Measurements from ENCODE around the gene RIOK3.
"Not testable (repeated sequence)": the region's sequence is repeated elsewhere in the genome, so short reads cannot be mapped to it uniquely, and the experiment has no call there.

The RIOK3 gene

DNA sequence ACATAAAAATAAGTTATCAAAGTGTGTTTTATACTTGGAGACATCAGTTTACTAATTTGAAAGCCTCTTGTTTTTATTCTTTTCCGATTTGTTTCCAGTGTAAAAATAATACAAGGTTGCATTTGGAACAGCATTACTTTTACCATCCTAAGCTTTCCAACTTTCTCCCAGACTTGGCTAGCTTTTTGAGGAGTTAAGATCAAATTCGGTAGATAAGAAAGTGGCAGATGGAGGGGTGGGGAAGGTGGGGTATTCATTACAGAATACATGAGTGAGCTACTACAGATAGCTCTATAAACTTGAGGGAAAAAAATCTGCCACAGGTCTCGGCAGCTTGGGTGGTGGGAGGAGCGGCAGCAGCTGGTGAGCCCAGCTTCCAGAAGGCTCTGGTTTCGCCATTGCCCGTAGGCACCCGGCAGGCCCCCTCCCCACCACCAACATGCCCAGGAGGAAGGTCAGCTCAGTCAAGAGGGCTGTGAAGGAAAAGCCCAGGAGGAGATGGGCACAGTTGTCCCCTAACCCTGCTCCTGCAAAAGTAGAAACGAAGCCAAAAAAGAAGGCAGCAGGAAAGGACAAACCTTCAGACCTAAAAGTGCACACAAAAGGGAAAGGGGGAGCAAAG is 31.6 kb downstream of the RIOK3 start:
- no peak for FAIRE-seq
- DNase-seq (ENCODE audit: insufficient read length, low spot score), result no peak
- TF ChIP-seq, protein P1, sequence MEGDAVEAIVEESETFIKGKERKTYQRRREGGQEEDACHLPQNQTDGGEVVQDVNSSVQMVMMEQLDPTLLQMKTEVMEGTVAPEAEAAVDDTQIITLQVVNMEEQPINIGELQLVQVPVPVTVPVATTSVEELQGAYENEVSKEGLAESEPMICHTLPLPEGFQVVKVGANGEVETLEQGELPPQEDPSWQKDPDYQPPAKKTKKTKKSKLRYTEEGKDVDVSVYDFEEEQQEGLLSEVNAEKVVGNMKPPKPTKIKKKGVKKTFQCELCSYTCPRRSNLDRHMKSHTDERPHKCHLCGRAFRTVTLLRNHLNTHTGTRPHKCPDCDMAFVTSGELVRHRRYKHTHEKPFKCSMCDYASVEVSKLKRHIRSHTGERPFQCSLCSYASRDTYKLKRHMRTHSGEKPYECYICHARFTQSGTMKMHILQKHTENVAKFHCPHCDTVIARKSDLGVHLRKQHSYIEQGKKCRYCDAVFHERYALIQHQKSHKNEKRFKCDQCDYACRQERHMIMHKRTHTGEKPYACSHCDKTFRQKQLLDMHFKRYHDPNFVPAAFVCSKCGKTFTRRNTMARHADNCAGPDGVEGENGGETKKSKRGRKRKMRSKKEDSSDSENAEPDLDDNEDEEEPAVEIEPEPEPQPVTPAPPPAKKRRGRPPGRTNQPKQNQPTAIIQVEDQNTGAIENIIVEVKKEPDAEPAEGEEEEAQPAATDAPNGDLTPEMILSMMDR (IDR thresholded peaks at IDR 0.05; ENCODE audit: insufficient read depth, missing control alignments), result no peak

DNA sequence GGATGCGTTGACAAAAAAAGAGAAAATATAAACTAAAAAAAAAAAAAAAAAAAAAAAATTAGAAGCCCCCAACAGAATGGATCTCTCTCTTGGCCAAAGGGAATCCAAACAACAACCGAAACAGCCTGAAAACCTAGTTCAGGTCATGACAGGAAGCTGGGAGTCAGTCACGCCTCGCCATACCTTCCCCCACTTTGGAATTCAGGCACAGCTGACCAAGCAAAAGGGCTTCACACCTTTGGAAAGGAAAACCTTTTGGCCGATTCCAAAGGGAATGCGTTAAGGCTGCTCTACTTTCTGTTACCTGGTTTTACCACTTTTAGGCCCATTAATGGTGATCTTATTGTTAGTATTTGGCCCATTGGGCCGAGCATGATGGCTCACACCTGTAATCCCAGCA is 32.3 kb downstream of the RIOK3 start:
- TF ChIP-seq, protein P1 (IDR thresholded peaks at IDR 0.05; ENCODE audit: insufficient read depth, missing control alignments), result no peak
- FAIRE-seq, result no peak
- no peak for DNase-seq (ENCODE audit: insufficient read length, low spot score)

DNA sequence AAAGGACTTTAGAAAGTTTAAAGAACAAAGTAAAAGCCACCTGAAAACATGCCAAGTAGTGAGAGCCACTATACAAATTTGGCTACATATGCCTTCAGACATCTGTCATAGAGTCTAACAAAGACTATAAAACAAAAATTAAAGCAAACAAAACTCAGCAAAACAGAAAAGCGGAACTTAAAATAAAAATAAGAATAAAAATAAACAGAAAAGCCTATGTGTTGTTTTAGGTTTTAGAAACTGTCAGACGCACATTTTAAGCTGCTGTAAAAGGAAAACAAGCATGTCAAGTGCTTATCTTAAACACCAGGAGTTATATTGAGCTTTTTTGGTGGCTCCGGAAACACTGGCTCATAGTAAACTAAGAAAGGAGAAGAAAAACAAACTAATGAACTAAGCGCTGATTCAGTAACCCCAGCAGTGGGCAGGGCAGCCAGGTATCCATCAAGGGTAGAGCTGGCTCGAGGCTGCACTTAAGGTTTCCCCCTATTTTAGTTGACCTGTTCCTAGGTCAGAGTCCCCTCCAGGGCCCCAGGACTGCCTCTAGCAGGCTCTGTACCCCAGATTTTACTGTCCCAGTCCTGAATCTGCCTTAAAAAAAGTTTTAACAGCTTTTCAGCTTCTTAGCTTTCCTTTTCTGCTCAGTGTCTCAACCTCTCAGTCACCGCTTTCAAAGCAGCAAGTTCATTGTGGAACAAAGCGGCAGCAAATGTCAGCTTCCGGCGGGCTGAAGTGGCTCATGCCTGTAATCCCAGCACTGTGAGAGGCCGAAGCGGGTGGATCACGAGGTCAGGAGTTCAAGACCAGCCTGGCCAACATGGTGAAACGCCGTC is 34.9 kb downstream of the RIOK3 start:
- DNase-seq (ENCODE audit: insufficient read length, low spot score) (no peak), FAIRE-seq (no peak)
- TF ChIP-seq, protein P1 (IDR thresholded peaks at IDR 0.05; ENCODE audit: insufficient read depth, missing control alignments), result no peak

DNA sequence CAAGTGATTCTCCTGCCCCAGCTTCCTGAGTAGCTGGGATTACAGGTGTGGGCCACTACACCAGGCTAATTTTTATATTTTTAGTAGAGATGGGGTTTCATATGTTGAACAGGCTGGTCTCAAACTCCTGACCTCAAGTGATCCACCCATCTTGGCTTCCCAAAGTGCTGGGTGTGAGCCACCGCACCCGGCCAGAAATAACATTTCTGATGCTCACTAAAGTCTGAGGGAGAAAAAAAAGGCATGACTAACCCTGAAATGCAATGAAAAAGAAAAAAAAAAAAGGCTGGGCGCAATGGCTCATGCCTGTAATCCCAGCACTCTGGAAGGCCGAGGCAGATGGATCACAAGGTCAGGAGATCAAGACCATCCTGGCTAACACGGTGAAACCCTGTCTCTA is 36.5 kb downstream of the RIOK3 start:
- not testable (repeated sequence) for FAIRE-seq

DNA sequence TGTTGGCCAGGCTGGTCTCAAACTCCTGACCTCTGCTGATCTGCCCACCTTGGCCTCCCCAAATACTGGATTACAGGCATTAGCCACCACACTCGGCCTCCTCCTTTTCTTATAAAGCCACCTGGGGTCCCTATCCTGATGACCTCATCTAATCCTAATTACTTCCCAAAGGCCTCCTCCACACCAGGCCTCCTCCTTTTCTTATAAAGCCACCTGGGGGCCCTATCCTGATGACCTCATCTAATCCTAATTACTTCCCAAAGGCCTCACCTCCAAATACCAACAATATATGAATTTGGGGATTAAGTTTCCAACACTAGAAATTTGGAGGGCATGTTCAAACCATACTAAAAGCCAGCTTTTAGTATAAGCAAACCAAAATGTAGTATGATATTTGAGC is 40.6 kb downstream of the RIOK3 start:
- peak; percentile 6 for FAIRE-seq
- TF ChIP-seq, protein P1 (IDR thresholded peaks at IDR 0.05; ENCODE audit: insufficient read depth, missing control alignments), result no peak

More for the DNA sequence above, 36.5 kb downstream of the RIOK3 start:
- not testable (repeated sequence) for DNase-seq (ENCODE audit: insufficient read length, low spot score)

DNA sequence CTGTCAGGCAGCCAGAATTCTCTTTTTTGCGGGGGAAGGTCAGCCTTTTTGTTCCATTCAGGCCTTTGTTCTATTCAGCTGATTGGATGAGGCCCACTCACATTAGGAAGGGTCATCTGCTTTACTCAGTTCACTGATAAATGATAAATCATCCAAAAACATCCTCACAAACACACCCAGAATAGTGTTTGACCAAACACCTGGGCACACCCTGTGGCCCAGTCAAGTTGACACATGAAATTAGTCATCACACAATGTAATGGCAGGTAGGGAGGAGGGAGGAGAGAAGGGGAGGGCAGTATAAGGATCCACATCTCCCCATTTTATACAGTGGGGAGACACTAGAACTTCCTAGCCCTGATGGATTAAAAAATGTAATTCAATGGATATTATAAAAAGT is 41.9 kb downstream of the RIOK3 start:
- DNase-seq (ENCODE audit: insufficient read length, low spot score) (no peak), FAIRE-seq (no peak)
- TF ChIP-seq, protein P1 (IDR thresholded peaks at IDR 0.05; ENCODE audit: insufficient read depth, missing control alignments), result no peak

More for the DNA sequence above, 40.6 kb downstream of the RIOK3 start:
- DNase-seq (ENCODE audit: insufficient read length, low spot score), result no peak

DNA sequence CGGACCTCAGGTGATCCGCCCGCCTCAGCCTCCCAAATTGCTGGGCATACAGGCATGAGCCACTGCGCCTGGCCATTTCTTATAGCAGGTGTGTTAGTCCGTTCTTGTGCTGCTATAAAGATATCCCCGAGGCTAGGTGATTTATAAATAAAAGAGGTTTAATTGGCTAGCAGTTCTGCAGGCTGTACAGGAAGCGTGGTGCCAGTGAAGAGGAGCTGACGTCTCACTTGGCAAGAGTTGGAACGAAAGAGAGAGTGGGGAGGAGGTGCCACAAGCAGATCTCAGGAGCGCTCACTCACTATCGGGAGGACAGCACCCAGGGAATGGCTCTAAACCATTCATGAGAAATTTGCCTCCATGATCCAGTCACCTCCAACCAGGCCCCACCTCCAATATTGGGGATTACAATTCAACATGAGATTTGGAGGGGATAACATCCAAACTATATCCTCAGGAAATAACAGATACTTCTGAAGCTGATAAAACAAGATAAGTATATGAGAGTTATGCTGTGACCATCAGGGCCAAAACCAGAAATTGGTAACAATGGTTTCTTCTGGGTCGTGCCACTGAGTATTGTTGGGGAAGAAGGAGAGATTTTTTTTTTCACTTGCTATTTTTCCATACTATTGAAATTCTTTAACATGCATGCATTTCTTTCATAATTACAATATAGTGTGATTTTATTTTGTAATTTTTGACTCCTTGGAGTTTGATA is 42.8 kb downstream of the RIOK3 start:
- TF ChIP-seq, protein P1 (IDR thresholded peaks at IDR 0.05; ENCODE audit: insufficient read depth, missing control alignments), result no peak
- FAIRE-seq (no peak), DNase-seq (ENCODE audit: insufficient read length, low spot score) (no peak)

All from D721Med (cell line).